RWPE2 (cell line): ENCODE results near the gene EHD4.
A peak's percentile ranks its signal among the peaks of the same experiment; 100 is the strongest.

Experiments used
- ATAC-seq: fragments of 200-7000 bp; cut with Tn5 transposase; 3 replicates; pipeline ENCODE4 v1.9.1; 2021; ENCODE audit warnings: low read depth
- DNase-seq: peaks from one replicate; pipeline ENCODE4 v3.0.0-alpha.2; 2020; ENCODE audit warnings: low spot score
- H3K27ac ChIP-seq: fragments of 450-650 bp; 2 replicates; pipeline ENCODE4 v1.5.1; 2017; ENCODE audit warnings: mild to moderate bottlenecking; ENCODE audit not compliant: poor library complexity, severe bottlenecking
- H3K27me3 ChIP-seq: fragments of 250-450 bp; sonication (Bioruptor Pico); 2 replicates; pipeline ENCODE4 v1.5.1; 2021; ENCODE audit warnings: mild to moderate bottlenecking, moderate library complexity; ENCODE audit not compliant: insufficient read depth, poor library complexity, severe bottlenecking
- H3K36me3 ChIP-seq: fragments of 250-450 bp; sonication (Bioruptor Pico); 2 replicates; pipeline ENCODE4 v1.5.1; 2020; ENCODE audit warnings: low read depth, mild to moderate bottlenecking, moderate library complexity
- H3K4me1 ChIP-seq: fragments of 250-450 bp; sonication (Bioruptor Pico); 2 replicates; pipeline ENCODE4 v1.5.1; 2021; ENCODE audit warnings: mild to moderate bottlenecking, moderate library complexity; ENCODE audit not compliant: insufficient read depth, poor library complexity, severe bottlenecking
- H3K4me3 ChIP-seq: fragments of 250-450 bp; sonication (Bioruptor Pico); 2 replicates; pipeline ENCODE4 v1.5.1; 2021; ENCODE audit warnings: mild to moderate bottlenecking, moderate library complexity; ENCODE audit not compliant: severe bottlenecking
- H3K9me3 ChIP-seq: fragments of 250-450 bp; sonication (Bioruptor Pico); 2 replicates; pipeline ENCODE4 v1.5.1; 2021; ENCODE audit warnings: mild to moderate bottlenecking, moderate library complexity; ENCODE audit not compliant: severe bottlenecking
- CTCF ChIP-seq: fragments of 450-650 bp; IDR thresholded peaks from one replicate; pipeline ENCODE4 v1.5.1; 2017; ENCODE audit warnings: mild to moderate bottlenecking, moderate library complexity; ENCODE audit not compliant: poor library complexity, severe bottlenecking

The EHD4 gene

GRCh38 chr15:41870689-41871081, 101.7 kb downstream of the EHD4 start:
- Histone ChIP-seq H3K4me3 (no peak overlapping the region), H3K9me3 (no peaks in the 10 kb centered on the region), H3K27ac (peak overlapping the region; percentile 49), H3K36me3 (no peaks in the 10 kb centered on the region), H3K4me1 (peaks cover 5% of the 10 kb centered on the region), H3K27me3 (no peaks in the 10 kb centered on the region)
- no peak for TF ChIP-seq CTCF
- peak; percentile 93 for ATAC-seq
- peak; percentile 90 for DNase-seq

DNA sequence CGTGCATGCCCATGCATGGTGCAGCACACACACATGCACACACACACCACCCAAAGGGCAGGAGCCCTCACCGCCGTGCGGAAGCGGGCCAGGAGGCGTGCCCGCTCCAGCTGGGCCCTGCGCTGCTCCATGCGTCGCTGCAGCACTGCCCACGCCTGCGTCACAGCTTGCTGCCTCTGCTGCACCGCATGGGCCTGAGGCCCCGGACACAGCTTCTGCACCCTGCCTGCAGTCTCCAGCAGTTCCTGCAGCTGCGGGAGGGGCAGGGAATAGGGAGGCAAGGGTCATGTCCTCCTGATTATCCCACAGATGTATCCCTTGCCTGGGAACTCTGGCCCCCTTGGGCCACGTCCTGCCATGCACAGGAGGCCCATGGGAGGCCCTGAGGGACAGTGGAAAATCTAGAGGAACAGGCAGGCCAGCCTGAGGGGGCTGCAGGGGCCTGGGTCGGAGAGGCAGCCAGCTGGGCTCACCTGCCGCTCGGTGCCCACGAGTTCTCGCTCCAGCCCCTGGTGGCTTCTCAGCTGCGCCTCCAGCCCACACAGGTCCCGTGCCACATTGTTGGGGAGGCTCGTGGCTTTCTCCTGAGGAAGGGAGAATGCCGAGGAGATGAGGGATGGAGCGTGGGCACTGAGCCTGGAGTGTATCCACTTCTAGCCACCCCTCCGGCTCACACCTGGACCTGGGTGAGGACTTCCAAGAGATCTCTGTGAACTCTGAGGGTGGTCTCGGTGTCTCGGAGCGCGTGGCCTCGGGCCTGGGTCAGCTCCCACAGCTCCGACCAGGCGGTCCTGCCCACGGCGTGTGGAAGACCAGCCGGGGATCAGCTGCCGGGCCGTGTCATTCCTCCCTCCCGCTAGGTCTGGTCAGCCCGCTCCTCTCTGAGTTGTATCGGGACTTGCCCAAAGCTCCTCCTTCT, 102.3 kb downstream of the EHD4 start:
- DNase-seq (no peak), ATAC-seq (no peak)
- Histone ChIP-seq H3K27ac (peak overlapping the region; percentile 49), H3K9me3 (no peaks in the 10 kb centered on the region), H3K4me3 (no peak overlapping the region), H3K36me3 (no peaks in the 10 kb centered on the region), H3K4me1 (peaks cover 5% of the 10 kb centered on the region), H3K27me3 (no peaks in the 10 kb centered on the region)
- TF ChIP-seq CTCF: no peak

DNA sequence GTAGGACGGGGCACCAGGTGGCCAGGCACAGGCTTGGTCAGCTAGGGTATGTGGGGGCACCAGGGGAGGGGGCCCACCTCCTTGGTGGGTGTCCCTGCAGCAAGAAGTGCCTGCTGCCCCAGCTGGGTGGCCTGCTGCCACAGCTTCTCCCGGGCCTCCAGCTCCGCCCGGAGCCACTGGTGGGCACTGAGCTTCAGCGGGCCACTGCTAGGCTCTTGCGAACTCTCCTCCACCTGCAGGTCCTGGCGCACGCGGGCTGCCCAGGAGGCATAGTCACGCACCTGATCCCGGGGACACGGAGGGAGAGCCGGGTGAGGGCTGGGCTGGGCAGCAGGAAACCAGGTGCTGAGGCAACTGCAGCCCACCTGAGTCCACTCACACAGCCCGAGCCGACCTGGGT, 104.0 kb downstream of the EHD4 start:
- H3K27me3 ChIP-seq: no peaks in the 10 kb centered on the region
- H3K36me3 ChIP-seq: no peaks in the 10 kb centered on the region
- H3K9me3 ChIP-seq: no peaks in the 10 kb centered on the region
- no peak overlapping the region for H3K27ac ChIP-seq
- DNase-seq (no peak), ATAC-seq (no peak)
- H3K4me3 ChIP-seq: no peak overlapping the region
- peaks cover 5% of the 10 kb centered on the region for H3K4me1 ChIP-seq
- no peak for TF ChIP-seq CTCF

DNA sequence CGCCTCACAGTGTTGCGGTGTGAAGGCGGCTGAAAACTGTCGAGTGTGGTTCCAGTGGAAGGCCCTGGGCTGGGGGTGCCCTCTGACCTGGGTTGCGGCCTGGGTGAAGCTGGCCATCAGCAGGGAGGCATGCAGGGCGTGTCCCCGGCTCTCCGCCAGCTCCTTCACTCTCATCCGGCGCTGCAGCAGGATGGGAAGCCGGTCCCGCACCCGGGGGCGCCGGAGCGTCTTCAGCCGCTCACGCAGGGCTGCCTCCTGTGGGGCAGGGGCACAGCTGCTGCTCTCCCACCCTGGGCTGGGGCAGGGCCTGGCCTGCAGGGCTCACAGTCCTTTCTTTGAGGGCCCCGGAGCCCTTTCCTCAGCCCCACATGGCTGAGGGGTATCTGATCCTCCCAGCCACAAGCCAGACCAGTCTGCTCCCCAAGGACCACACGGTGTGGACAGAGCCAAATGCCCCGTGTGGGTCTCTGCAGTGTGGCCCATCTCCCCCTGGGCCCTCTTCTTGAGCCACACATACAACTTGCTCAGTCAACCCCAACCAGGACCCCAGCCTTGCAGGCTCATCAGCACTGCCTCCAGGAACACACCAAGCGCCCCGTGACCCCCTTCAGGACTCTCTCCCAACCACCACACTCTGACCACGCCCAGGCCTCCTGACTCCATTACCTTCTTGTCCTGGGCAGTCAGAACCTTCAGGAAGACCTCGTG, 105.3 kb downstream of the EHD4 start:
- H3K27me3 ChIP-seq: no peaks in the 10 kb centered on the region
- H3K4me1 ChIP-seq: peaks cover 5% of the 10 kb centered on the region
- H3K36me3 ChIP-seq: no peaks in the 10 kb centered on the region
- DNase-seq (no peak), ATAC-seq (no peak)
- no peak for TF ChIP-seq CTCF
- no peak overlapping the region for H3K4me3 ChIP-seq
- no peaks in the 10 kb centered on the region for H3K9me3 ChIP-seq
- no peak overlapping the region for H3K27ac ChIP-seq
